Choroid plexus epithelial cell (primary cell): ENCODE measurements around the gene FCHSD2.
A peak's percentile ranks its signal among the peaks of the same experiment; 100 is the strongest.

Source experiments
- DNase-seq: peaks from one replicate; pipeline ENCODE4 v3.0.0-alpha.2; 2010; ENCODE audit warnings: low read depth
- H3K4me3 ChIP-seq: 2 replicates; pipeline ENCODE4 v1.5.1; 2011; ENCODE audit warnings: low read depth, mild to moderate bottlenecking, control low read depth, low read length, moderate library complexity
- TF ChIP-seq, protein P1 (sequence below): conservative IDR thresholded peaks from 2 replicates; pipeline ENCODE4 v1.5.1; 2011; ENCODE audit warnings: low read depth, mild to moderate bottlenecking, control low read depth, inconsistent platforms, low read length, moderate library complexity

FCHSD2 gene

DNA sequence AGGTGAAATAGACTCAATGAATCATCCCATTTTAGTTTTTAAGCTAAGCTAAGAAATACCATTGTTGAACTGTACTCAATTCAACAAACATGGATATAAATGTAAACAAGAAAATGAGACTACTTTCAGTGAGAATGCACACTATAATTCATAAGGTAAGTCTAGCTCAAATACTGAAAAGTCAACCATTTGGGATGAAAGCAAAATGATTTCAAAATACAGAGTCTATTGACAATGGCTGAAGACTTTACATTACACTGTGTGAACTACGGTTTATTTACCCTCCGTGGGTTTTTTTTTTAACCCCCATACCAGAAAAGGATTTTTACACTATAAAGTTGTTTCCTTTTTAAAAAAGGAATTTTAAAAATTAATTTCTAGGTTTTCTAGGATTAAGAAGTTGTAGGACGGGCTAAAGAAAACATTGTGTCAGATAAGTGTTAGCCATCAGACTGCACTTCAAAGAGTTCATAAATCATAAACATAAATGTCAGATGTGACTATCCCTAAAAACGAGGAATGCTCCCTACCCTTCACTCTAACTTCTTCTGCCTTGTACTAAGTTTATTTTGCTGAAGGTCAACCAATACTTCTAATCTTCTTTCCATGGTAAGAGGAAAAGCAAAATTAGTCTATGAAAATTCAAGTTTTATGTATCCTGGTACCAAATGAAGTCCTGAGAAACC is 83.0 kb downstream of the FCHSD2 start:
- TF ChIP-seq, protein P1, sequence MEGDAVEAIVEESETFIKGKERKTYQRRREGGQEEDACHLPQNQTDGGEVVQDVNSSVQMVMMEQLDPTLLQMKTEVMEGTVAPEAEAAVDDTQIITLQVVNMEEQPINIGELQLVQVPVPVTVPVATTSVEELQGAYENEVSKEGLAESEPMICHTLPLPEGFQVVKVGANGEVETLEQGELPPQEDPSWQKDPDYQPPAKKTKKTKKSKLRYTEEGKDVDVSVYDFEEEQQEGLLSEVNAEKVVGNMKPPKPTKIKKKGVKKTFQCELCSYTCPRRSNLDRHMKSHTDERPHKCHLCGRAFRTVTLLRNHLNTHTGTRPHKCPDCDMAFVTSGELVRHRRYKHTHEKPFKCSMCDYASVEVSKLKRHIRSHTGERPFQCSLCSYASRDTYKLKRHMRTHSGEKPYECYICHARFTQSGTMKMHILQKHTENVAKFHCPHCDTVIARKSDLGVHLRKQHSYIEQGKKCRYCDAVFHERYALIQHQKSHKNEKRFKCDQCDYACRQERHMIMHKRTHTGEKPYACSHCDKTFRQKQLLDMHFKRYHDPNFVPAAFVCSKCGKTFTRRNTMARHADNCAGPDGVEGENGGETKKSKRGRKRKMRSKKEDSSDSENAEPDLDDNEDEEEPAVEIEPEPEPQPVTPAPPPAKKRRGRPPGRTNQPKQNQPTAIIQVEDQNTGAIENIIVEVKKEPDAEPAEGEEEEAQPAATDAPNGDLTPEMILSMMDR = no peak
- H3K4me3 ChIP-seq = no peak overlapping the region
- DNase-seq = no peak

DNA sequence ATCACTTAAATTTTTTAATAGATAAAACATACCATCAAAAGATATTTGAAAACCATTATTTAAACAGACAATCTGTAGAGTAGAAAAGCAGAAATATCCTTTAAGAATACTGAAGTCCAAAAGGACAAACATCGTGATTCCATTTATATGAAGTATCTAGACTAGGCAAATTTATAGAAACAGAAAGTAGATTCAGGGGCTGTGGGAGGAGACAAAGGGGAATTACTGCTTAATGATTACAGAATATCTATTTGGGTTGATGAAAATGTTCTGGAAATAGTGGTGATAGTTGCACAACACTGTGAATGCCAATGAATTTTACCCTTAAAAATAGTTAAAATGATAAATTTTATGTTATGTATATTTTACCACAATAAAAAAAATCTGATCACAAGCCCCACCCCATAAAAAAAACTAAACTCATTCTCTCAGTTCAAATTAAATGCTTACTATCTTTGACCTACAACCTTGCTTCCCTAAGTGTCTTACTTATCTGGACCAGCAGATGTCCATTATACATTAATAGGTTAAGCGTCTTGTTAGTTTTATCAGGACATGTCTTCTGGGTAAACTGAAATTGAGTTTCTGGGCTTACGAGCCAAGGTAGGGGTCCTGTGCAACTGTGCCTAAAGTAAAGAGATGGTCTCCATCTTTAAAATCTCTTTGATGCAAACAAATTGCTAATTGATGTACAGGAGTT is 86.3 kb downstream of the FCHSD2 start:
- no peak for DNase-seq
- H3K4me3 ChIP-seq = no peak overlapping the region
- TF ChIP-seq, protein P1 = no peak

DNA sequence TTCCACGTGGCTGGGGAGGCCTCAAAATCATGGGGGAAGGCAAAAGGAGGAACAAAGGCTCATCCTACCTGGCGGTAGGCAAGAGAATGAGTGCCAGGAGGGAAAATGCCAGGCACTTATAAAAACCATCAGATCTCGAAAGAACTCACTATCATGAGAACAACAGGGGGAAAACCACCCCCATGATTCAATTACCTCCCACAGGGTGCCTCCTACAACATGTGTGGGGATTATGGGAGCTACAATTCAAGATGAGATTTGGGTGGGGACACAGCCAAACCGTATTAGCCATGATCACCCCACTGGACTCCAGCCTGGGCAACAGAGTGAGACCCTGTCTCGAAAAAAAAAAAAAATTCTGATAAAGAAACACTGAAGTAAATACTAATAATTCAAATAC is 87.1 kb downstream of the FCHSD2 start:
- no peak overlapping the region for H3K4me3 ChIP-seq
- no peak for DNase-seq
- TF ChIP-seq, protein P1 = no peak

DNA sequence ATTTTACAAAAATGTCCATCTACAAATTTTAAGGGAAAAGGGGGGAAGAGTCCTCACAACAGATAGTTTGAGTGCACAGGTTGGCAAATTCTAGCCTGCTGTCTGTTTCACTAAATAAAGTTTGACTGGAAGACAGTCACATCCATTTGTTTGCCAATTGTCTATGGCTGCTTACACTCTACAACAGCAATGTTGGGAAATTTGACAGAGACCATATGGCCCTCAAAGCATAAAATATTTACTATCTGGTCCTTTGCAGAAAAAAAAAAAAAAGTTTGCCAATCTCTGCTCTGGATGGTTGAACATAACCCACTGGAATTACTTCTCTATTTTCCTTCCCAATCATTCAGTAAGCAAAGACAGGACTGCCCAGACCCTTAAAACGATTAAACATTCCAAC is 88.2 kb downstream of the FCHSD2 start:
- H3K4me3 ChIP-seq = no peak overlapping the region
- TF ChIP-seq, protein P1 = no peak
- DNase-seq = no peak

DNA sequence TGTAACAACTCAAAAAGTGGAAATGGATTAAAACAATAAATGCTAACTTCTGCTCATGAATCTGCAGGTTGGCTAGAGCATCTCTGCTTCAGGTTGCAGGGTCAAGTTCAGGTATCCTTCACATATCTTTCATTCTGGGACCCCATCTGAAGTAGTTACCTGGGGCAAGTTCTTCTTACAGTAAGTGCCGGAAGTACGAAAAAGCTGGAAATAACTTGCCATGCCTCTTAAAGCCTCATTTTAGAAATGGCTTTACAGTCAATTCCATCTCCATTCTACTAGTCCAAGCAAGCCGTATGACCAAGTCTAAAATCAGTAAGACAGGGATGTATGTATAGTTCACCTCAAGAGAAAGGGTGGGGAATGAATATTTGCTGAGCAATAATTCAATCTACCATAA is 93.7 kb downstream of the FCHSD2 start:
- DNase-seq = no peak
- TF ChIP-seq, protein P1 = no peak
- no peak overlapping the region for H3K4me3 ChIP-seq

DNA sequence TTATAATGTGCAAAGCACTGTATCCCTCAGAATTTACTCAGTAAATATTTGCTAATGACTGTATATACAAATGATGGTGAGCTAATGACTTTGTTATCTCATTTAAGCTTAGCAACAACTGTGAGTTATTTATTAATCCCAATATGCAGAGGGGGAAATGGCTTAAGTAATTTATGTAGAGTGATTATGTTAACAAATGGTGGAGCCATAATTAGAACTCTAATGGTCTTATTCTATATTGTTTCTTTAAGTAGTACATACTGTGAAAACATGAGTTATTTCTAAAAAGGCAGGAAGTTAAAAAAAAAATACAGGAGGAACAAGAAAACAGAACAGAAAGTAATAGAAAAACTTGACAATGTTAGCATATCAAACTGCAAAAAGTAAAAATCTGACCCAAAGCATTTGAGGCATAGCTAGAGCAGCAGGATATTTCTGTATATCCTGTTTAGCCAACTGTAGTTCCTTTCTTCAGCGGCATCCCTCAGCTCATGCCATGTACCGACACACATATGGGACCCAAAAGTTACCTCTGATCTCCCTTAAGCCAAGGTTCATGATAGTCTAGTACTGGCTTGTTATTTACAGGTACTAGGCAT is 94.2 kb downstream of the FCHSD2 start:
- H3K4me3 ChIP-seq = no peak overlapping the region
- DNase-seq = peak; percentile 8
- TF ChIP-seq, protein P1 = no peak

DNA sequence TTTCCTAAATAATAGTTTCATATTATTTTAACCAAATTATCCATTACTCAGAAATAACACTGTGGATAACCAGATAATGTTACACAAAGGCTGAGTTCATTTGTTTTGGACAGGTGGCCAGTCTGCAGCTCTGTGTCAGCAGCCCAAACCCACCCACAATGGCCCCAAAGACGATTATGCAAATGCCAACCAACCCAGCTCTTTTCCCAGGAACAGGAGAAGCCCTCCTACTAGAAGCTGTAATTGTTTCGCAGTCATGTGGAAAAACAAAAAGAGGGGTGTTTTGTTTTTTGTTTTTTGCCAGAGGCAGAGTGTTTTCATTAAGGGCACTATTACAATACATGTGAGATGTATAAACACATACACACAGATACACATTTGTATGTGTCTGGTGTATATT is 102.1 kb downstream of the FCHSD2 start:
- no peak for DNase-seq
- TF ChIP-seq, protein P1 = no peak

More for the DNA sequence above, 102.1 kb downstream of the FCHSD2 start:
- H3K4me3 ChIP-seq = no peak overlapping the region
